Measurements from ENCODE around the gene MIF. TPM values are rescaled to one million over a fixed set of nuclear protein-coding genes. Genes with fewer than 3 reads are reported as not detected.
A peak's percentile ranks its signal among the peaks of the same experiment; 100 is the strongest.

The MIF gene
- total RNA-seq, 1 experiment from 2014 or later = 1,068 TPM

DNA sequence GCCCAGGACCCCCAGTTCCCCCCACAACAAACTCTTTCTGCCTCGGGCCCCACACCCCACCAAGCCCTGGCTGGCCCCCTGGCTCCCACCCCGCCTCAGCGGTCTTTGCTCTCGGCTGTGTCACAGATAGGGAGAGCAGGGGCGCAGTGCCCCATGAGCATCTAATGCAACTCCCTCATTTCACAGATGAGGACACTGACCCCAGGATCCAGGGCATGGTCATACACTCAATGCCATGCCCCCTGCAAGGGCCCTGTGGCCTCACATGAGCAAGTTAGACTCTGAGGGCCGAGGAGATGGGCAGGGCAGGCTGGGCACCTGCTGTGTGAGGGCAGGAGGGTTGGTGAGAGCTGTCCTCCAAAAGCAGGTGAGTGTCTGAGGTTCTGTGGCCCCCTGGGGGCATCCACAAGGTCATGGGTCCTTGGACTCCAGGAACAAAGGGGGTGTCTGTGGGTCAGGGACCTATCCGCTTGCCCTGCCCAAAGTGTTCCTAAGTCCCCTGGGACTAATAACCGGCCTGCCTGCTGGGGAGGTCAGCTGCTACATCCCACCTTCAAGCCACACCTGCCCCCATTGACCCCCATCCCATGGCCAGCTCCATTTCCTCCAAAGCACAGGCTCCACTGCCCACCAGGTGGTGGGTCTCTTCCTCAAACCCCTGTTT is 2.5 kb downstream of the MIF start:
- Histone ChIP-seq H2BK15ac (ENCODE audit: low read depth, low read length) (no peak overlapping the region), H2AK5ac (ENCODE audit: insufficient read length, low read length) (no peak overlapping the region), H4K91ac (ENCODE audit: insufficient read length, low read depth, low read length) (no peak overlapping the region), H3K4me1 (ENCODE audit: insufficient read depth, low read length) (peaks cover 3% of the 10 kb centered on the region; the same call in 1 of the 2 replicates), H3K14ac (ENCODE audit: insufficient read depth, low read length) (no peak overlapping the region), H4K20me1 (ENCODE audit: control insufficient read depth, insufficient read depth, insufficient read length) (no peaks in the 10 kb centered on the region), H3K79me1 (ENCODE audit: insufficient read depth, low read depth, low read length, poor library complexity, severe bottlenecking) (peaks cover 6% of the 10 kb centered on the region), H3K4me2 (ENCODE audit: insufficient read depth, insufficient read length, low read length) (no peak overlapping the region), H3K23ac (ENCODE audit: insufficient read length, low read depth, low read length) (no peak overlapping the region), H3K79me2 (ENCODE audit: insufficient read depth, low read length) (no peaks in the 10 kb centered on the region), H3K23me2 (ENCODE audit: insufficient read length, low read depth, low read length, poor library complexity, severe bottlenecking) (peaks cover 8% of the 10 kb centered on the region), H4K8ac (replicated peaks; ENCODE audit: insufficient read length, low read depth, low read length) (no peak overlapping the region), H2BK5ac (ENCODE audit: insufficient read length, low read length) (no peak overlapping the region), H3K27ac (ENCODE audit: insufficient read length, low read depth, low read length) (no peak overlapping the region), H2AFZ (ENCODE audit: low read length) (no peak overlapping the region), H2BK20ac (ENCODE audit: low read depth, low read length, poor library complexity, severe bottlenecking) (no peak overlapping the region), H3K56ac (ENCODE audit: insufficient read length, low read depth, low read length) (no peak overlapping the region), H2BK12ac (ENCODE audit: insufficient read length, low read depth, low read length) (no peak overlapping the region), H3K9ac (ENCODE audit: extremely low read depth, insufficient read length, low read length) (no peak overlapping the region), H3K18ac (ENCODE audit: insufficient read length, low read depth, low read length) (no peak overlapping the region), H2BK120ac (ENCODE audit: low read depth, low read length, poor library complexity, severe bottlenecking) (no peak overlapping the region), H3T11ph (ENCODE audit: low read length) (no peak overlapping the region), H3K9me3 (ENCODE audit: control insufficient read depth, low read depth, low read length) (no peaks in the 10 kb centered on the region), H3K27me3 (ENCODE audit: insufficient read depth, low read length) (no peaks in the 10 kb centered on the region), H3K4ac (ENCODE audit: low read depth, low read length) (no peak overlapping the region), H4K5ac (ENCODE audit: insufficient read length, low read depth, low read length) (no peak overlapping the region)
- Mint-ChIP-seq H3K27ac (peak overlapping the region; percentile 12 to 63 (median 44); a peak in 3 of 7 replicates), H3K36me3 (ENCODE audit: insufficient read depth in 1 of 3, low read depth in 3 of 3) (peaks cover 52 to 60% (median 60%) of the 10 kb centered on the region in 3 experiments), H3K4me1 (peaks cover 41 to 47% of the 10 kb centered on the region in 2 experiments), H3K9me3 (peaks cover 28 to 31% of the 10 kb centered on the region in 2 experiments), H3K27me3 (ENCODE audit: low read depth) (peaks cover 28% of the 10 kb centered on the region), H3K4me3 (peak overlapping the region; percentile 34 to 41; a peak in 3 of 5 replicates)
- TF ChIP-seq, protein P1, sequence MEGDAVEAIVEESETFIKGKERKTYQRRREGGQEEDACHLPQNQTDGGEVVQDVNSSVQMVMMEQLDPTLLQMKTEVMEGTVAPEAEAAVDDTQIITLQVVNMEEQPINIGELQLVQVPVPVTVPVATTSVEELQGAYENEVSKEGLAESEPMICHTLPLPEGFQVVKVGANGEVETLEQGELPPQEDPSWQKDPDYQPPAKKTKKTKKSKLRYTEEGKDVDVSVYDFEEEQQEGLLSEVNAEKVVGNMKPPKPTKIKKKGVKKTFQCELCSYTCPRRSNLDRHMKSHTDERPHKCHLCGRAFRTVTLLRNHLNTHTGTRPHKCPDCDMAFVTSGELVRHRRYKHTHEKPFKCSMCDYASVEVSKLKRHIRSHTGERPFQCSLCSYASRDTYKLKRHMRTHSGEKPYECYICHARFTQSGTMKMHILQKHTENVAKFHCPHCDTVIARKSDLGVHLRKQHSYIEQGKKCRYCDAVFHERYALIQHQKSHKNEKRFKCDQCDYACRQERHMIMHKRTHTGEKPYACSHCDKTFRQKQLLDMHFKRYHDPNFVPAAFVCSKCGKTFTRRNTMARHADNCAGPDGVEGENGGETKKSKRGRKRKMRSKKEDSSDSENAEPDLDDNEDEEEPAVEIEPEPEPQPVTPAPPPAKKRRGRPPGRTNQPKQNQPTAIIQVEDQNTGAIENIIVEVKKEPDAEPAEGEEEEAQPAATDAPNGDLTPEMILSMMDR (conservative IDR thresholded peaks at IDR 0.05) = no peak
- WGBS (ENCODE audit: extremely low coverage, insufficient read length, low lambda C conversion rate) = no CpG with 5 or more reads among the region's 8 CpGs
- DNase-seq = no peak
